H1 (cell line): ENCODE results near the gene COX10. TPM values are rescaled to one million over a fixed set of nuclear protein-coding genes. Genes with fewer than 3 reads are reported as not detected.

Experiments
- polyA plus RNA-seq, 7 experiments: library from polyadenylated mRNA; depleted of rRNA in 3 of 7; stranded (reverse) in 5 of 7; unstranded in 2 of 7; fragments of >200 nt in 5 of 7; fragments of 200-250 nt in 2 of 7; gene quantifications; 1 replicate in 5 of 7; 2 replicates in 1 of 7; 4 replicates in 1 of 7; pipeline versions ENCODE4 v1.2.1 to v1.2.3, GENCODE V29; 2011 to 2013; ENCODE audit warnings: missing spikeins in 2 of 7, mixed read lengths in 2 of 7
- small RNA-seq: library from polyadenylated mRNA; stranded (forward); fragments of <200 nt; extraction: miRNeasy Mini kit (QIAGEN cat#:217004); gene quantifications from one replicate; pipeline ENCODE3, GENCODE V24; 2013; ENCODE audit not compliant: insufficient read depth
- total RNA-seq: library from RNA; stranded (reverse); fragmentation: NEBNext Ultra II Directional; extraction: Animal tissue kit (Norgen Biotek cat#: 25700); gene quantifications from 2 replicates; pipeline ENCODE4 v1.2.1, GENCODE V29; 2021

Gene COX10
- total and polyA plus RNA-seq, 2 of the 8 experiments (the other 6 are each of a cell fraction or from before 2014, with no cell fraction given), result 18.0 to 23.0 TPM

Small RNAs within 50 kb of the gene (small RNA-seq; reads per million reads assigned to genes)
- not detected for gene RF00090

Other genes starting within 250 kb of the COX10 start
- not detected in 2 replicates for gene CDRT15, start 167.4 kb downstream of the COX10 start, total RNA-seq
- not detected in 2 replicates for gene CDRT15, start 167.4 kb downstream of the COX10 start, polyA plus RNA-seq (2011; rRNA removed)
- gene HS3ST3B1, start 231.6 kb downstream of the COX10 start, total RNA-seq, result 14.0 and 14.4 TPM in 2 replicates
- 4.7 and 6.1 TPM in 2 replicates for gene HS3ST3B1, start 231.6 kb downstream of the COX10 start, polyA plus RNA-seq (2011; rRNA removed)